Measurements from ENCODE around the gene ZBTB18. TPM values are rescaled to one million over a fixed set of nuclear protein-coding genes. Genes with fewer than 3 reads are reported as not detected.

The ZBTB18 gene
- polyA plus RNA-seq, 1 donor from 2014 or later, result 30.6 TPM

- Histone ChIP-seq H4K20me1 (ENCODE audit: insufficient read depth) (no peaks in the 10 kb centered on the region), H3K9ac (ENCODE audit: low read length) (no peak overlapping the region), H3K27me3 (ENCODE audit: insufficient read depth, low read depth, low read length) (no peaks in the 10 kb centered on the region), H2AFZ (ENCODE audit: low read depth, low read length) (no peak overlapping the region), H3K79me2 (replicated peaks; ENCODE audit: insufficient read depth, low read length) (no peaks in the 10 kb centered on the region), H3F3A (ENCODE audit: insufficient read depth, low read length, poor library complexity, severe bottlenecking) (no peaks in the 10 kb centered on the region), H3K9me3 (ENCODE audit: low read length) (no peaks in the 10 kb centered on the region), H3K9me2 (ENCODE audit: insufficient read depth, low read length) (no peaks in the 10 kb centered on the region), H3K4me3 (ENCODE audit: low read length) (no peak overlapping the region), H3K4me2 (ENCODE audit: low read length) (no peak overlapping the region), H3K36me3 (ENCODE audit: insufficient read depth, low read length) (no peaks in the 10 kb centered on the region), H3K27ac (ENCODE audit: low read length) (no peak overlapping the region)
- TF ChIP-seq, protein P1, sequence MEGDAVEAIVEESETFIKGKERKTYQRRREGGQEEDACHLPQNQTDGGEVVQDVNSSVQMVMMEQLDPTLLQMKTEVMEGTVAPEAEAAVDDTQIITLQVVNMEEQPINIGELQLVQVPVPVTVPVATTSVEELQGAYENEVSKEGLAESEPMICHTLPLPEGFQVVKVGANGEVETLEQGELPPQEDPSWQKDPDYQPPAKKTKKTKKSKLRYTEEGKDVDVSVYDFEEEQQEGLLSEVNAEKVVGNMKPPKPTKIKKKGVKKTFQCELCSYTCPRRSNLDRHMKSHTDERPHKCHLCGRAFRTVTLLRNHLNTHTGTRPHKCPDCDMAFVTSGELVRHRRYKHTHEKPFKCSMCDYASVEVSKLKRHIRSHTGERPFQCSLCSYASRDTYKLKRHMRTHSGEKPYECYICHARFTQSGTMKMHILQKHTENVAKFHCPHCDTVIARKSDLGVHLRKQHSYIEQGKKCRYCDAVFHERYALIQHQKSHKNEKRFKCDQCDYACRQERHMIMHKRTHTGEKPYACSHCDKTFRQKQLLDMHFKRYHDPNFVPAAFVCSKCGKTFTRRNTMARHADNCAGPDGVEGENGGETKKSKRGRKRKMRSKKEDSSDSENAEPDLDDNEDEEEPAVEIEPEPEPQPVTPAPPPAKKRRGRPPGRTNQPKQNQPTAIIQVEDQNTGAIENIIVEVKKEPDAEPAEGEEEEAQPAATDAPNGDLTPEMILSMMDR (IDR thresholded peaks at IDR 0.05; ENCODE audit: poor library complexity, severe bottlenecking), result no peak
- no peak for TF ChIP-seq SMC3 (conservative IDR thresholded peaks at IDR 0.05; ENCODE audit: poor library complexity)
Measured at GRCh38 chr1:244077473-244078220, 26.6 kb downstream of the ZBTB18 start.

- H4K20me1 ChIP-seq (ENCODE audit: insufficient read depth), result no peaks in the 10 kb centered on the region
- no peaks in the 10 kb centered on the region for H3K9me2 ChIP-seq (ENCODE audit: insufficient read depth, low read length)
- H3K27ac ChIP-seq (ENCODE audit: low read length), result no peak overlapping the region
- no peaks in the 10 kb centered on the region for H3K79me2 ChIP-seq (replicated peaks; ENCODE audit: insufficient read depth, low read length)
- H3K9me3 ChIP-seq (ENCODE audit: low read length), result no peaks in the 10 kb centered on the region
- no peaks in the 10 kb centered on the region for H3K27me3 ChIP-seq (ENCODE audit: insufficient read depth, low read depth, low read length)
- TF ChIP-seq MXI1 (conservative IDR thresholded peaks at IDR 0.05; ENCODE audit: poor library complexity, severe bottlenecking), result no peak
- no peak for TF ChIP-seq EP300 (conservative IDR thresholded peaks at IDR 0.05; ENCODE audit: poor library complexity, severe bottlenecking)
- TF ChIP-seq TAF1 (IDR thresholded peaks at IDR 0.05; ENCODE audit: low read depth), result no peak
- no peak for TF ChIP-seq SMC3 (conservative IDR thresholded peaks at IDR 0.05; ENCODE audit: poor library complexity)
- TF ChIP-seq REST (IDR thresholded peaks at IDR 0.05; ENCODE audit: borderline replicate concordance), result no peak
- TF ChIP-seq, protein P1 (IDR thresholded peaks at IDR 0.05; ENCODE audit: poor library complexity, severe bottlenecking), result no peak
- TF ChIP-seq POLR2AphosphoS5 (IDR thresholded peaks at IDR 0.05), result no peak
- TF ChIP-seq EZH2 (IDR thresholded peaks at IDR 0.05; ENCODE audit: borderline replicate concordance, insufficient read depth, low read length, poor library complexity, severe bottlenecking), result no peak
- TF ChIP-seq RAD21 (conservative IDR thresholded peaks at IDR 0.05), result no peak
- H2AFZ ChIP-seq (ENCODE audit: low read depth, low read length), result no peak overlapping the region
- no peaks in the 10 kb centered on the region for H3F3A ChIP-seq (ENCODE audit: insufficient read depth, low read length, poor library complexity, severe bottlenecking)
- H3K36me3 ChIP-seq (ENCODE audit: insufficient read depth, low read length), result no peaks in the 10 kb centered on the region
- H3K4me3 ChIP-seq (ENCODE audit: low read length), result no peak overlapping the region
- H3K4me2 ChIP-seq (ENCODE audit: low read length), result no peak overlapping the region
- H3K9ac ChIP-seq (ENCODE audit: low read length), result no peak overlapping the region
Measured at GRCh38 chr1:244080343-244080929, 29.4 kb downstream of the ZBTB18 start.
